ENCODE data around the gene PES1.
A peak's percentile ranks its signal among the peaks of the same experiment; 100 is the strongest.
"Not testable (repeated sequence)": the region's sequence is repeated elsewhere in the genome, so short reads cannot be mapped to it uniquely, and the experiment has no call there.

The PES1 gene

GRCh38 chr22:30592360-30592713, 627 bp upstream of the PES1 start:
- H3K9ac ChIP-seq (ENCODE audit: low read depth, low read length); H3K27ac ChIP-seq (ENCODE audit: low read depth, low read length); H3K4me3 ChIP-seq (ENCODE audit: low read length); H3K4me1 ChIP-seq (ENCODE audit: insufficient read depth, low read length); H3K9me3 ChIP-seq (ENCODE audit: insufficient read depth, low read depth, low read length): not testable (repeated sequence)
- H3K36me3 ChIP-seq (ENCODE audit: insufficient read depth, low read length), result peaks cover 26% of the 10 kb centered on the region
- WGBS, result 52% methylated on average over 18 of the region's 18 CpGs
- H3K27me3 ChIP-seq (ENCODE audit: insufficient read depth, low read length), result peaks cover 17% of the 10 kb centered on the region; the same call in 1 of the 2 replicates

- WGBS, result 5% methylated on average over 14 of the region's 14 CpGs
- H3K27me3 ChIP-seq (ENCODE audit: insufficient read depth, low read length), result peaks cover 17% of the 10 kb centered on the region; the same call in 1 of the 2 replicates
- H3K4me1 ChIP-seq (ENCODE audit: insufficient read depth, low read length), result peaks cover 9% of the 10 kb centered on the region; the same call in 1 of the 2 replicates
- H3K9me3 ChIP-seq (ENCODE audit: insufficient read depth, low read depth, low read length), result no peaks in the 10 kb centered on the region
- peaks cover 37% of the 10 kb centered on the region for H3K36me3 ChIP-seq (ENCODE audit: insufficient read depth, low read length)
- H3K9ac ChIP-seq (ENCODE audit: low read depth, low read length), result peak overlapping the region; percentile 95
- peak overlapping the region; percentile 72; the same call in 1 of the 2 replicates for H3K27ac ChIP-seq (ENCODE audit: low read depth, low read length)
- H3K4me3 ChIP-seq (ENCODE audit: low read length), result peak overlapping the region; percentile 95
Observed at GRCh38 chr22:30591191-30591587, 521 bp downstream of the PES1 start.

DNA sequence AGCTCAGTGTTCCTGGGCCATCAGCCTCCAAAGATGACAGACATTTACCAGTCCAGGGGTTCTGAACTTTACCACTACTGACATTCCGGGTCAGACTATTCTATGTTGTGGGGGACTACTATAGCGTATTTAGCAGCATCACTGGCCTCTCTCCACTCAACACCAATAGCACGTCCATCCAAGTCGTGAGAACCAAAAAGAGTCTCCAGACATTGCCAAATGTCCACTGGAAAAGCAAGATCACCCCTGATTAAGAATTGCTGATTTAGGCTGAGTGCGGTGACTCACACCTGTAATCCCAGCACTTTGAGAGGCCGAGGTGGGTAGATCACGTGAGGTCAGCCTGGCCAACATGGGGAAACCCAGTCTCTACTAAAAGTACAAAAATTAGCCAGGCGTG, 5.3 kb downstream of the PES1 start:
- Histone ChIP-seq H3K4me3 (ENCODE audit: low read length) (no peak overlapping the region), H3K9me3 (ENCODE audit: insufficient read depth, low read depth, low read length) (no peaks in the 10 kb centered on the region), H3K27me3 (ENCODE audit: insufficient read depth, low read length) (no peaks in the 10 kb centered on the region), H3K9ac (ENCODE audit: low read depth, low read length) (no peak overlapping the region), H3K4me1 (ENCODE audit: insufficient read depth, low read length) (peaks cover 9% of the 10 kb centered on the region; the same call in 1 of the 2 replicates), H3K27ac (ENCODE audit: low read depth, low read length) (no peak overlapping the region), H3K36me3 (ENCODE audit: insufficient read depth, low read length) (peaks cover 82% of the 10 kb centered on the region)
- 99% methylated on average over 8 of the region's 8 CpGs for WGBS

DNA sequence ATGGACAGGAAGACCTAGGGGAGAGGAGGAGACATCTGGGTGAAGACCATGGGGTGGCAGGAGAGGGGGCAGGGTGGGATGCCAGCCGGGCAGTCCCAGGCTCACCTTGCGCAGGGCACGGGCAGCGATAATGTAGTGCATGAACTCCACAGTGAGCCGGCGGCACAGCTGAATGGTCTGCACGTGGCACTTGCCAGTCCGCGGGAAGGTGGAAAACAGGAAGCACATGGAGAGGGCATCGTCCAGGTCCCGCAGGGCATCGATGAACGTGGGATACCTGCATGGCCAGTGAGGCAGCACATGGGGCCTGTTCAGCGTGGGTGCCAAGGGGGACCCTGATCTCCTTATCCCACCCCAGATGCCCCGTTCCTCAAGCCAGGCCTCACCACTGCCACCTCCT, 7.3 kb downstream of the PES1 start:
- H3K36me3 ChIP-seq (ENCODE audit: insufficient read depth, low read length), result peaks cover 98% of the 10 kb centered on the region
- no peaks in the 10 kb centered on the region for H3K4me1 ChIP-seq (ENCODE audit: insufficient read depth, low read length)
- H3K27ac ChIP-seq (ENCODE audit: low read depth, low read length), result no peak overlapping the region

DNA sequence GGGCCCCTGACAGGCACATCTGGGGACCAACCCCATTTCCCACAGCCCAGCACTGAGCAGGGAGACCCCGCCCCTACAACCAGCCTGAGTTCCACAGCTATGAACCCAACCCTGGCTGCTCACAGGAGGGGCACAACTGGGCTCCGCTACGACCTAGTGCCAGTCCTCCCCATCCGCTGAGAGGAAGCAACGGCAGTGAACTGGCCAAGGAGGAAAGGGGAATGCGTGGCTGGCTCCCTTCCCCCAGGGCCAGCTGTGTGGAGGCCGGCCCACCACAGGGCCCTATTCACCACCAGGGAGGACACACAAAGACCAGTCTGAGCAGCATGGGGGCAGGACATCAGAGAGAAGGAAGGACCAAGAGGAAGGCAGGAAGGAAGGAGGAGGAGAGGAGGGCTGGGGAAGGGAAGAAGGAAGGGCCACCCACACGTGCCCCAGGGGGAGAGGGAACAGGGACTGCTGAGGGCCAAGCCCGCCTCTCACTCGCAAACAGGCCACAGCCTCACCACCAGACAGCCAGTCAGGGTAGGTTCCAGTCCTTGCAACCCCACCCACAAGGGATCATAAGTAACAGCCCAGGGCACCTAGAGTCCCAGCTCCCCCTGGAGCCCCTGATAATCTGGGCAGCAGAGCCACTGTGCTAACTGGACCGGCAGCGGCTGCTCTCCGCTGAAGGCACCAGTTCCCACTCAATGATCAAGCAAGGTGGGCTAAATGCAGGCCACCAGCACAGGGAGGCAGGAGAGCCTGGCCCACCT, 8.7 kb downstream of the PES1 start:
- no peak overlapping the region for H3K9ac ChIP-seq (ENCODE audit: low read depth, low read length)
- H3K36me3 ChIP-seq (ENCODE audit: insufficient read depth, low read length), result peaks cover 98% of the 10 kb centered on the region
- H3K27ac ChIP-seq (ENCODE audit: low read depth, low read length), result no peak overlapping the region
- 84% methylated on average over 13 of the region's 13 CpGs for WGBS
- no peaks in the 10 kb centered on the region for H3K9me3 ChIP-seq (ENCODE audit: insufficient read depth, low read depth, low read length)
- no peak overlapping the region for H3K4me3 ChIP-seq (ENCODE audit: low read length)
- no peaks in the 10 kb centered on the region for H3K27me3 ChIP-seq (ENCODE audit: insufficient read depth, low read length)
- no peaks in the 10 kb centered on the region for H3K4me1 ChIP-seq (ENCODE audit: insufficient read depth, low read length)

More for the DNA sequence above, 7.3 kb downstream of the PES1 start:
- no peaks in the 10 kb centered on the region for H3K9me3 ChIP-seq (ENCODE audit: insufficient read depth, low read depth, low read length)
- no peak overlapping the region for H3K4me3 ChIP-seq (ENCODE audit: low read length)
- no peak overlapping the region for H3K9ac ChIP-seq (ENCODE audit: low read depth, low read length)
- WGBS, result 95% methylated on average over 15 of the region's 15 CpGs
- H3K27me3 ChIP-seq (ENCODE audit: insufficient read depth, low read length), result no peaks in the 10 kb centered on the region

DNA sequence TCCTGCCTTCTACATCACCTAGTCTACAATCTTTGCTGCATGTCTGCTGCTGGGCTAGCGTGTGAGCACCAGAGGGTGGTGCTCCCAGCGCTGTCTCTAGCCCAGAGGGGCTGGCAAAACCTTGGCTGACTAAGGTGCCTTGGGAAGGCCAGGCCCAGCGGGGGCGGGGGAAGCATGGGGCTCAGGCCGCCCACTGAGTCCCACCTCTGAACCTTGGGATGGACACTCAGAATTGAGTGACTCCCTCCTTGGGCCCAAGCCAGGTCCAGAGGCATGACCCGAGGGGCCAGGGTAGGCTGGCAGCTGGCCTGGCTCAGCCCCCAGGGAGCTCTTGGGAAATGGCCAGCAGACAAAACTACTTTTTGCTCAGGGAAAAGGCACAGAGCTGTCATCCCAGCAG, 9.7 kb downstream of the PES1 start:
- WGBS, result 95% methylated on average over 6 of the region's 6 CpGs
- H3K9me3 ChIP-seq (ENCODE audit: insufficient read depth, low read depth, low read length), result no peaks in the 10 kb centered on the region
- no peaks in the 10 kb centered on the region for H3K4me1 ChIP-seq (ENCODE audit: insufficient read depth, low read length)
- H3K27ac ChIP-seq (ENCODE audit: low read depth, low read length), result no peak overlapping the region
- H3K27me3 ChIP-seq (ENCODE audit: insufficient read depth, low read length), result no peaks in the 10 kb centered on the region
- H3K36me3 ChIP-seq (ENCODE audit: insufficient read depth, low read length), result peaks cover 98% of the 10 kb centered on the region
- no peak overlapping the region for H3K4me3 ChIP-seq (ENCODE audit: low read length)
- no peak overlapping the region for H3K9ac ChIP-seq (ENCODE audit: low read depth, low read length)

DNA sequence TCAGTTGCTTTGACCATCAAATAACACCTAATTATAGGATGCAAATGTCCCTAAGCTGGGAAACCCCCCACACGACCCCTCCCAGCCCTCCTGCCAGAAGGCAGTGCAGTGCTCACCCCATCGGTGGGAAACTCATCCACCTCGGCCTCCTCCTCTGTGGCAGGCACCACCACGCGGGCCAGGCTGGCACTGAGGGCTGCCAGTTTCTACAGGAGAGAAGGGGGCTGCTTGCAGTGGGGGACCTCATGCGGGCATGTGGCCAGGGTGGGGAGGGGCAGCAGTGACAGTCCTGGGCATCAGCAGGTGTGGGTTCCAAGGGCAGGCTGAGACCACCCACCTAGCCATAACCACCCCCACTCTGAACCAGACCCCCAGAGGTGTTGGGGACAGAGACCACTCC, 10.8 kb downstream of the PES1 start:
- Histone ChIP-seq H3K9me3 (ENCODE audit: insufficient read depth, low read depth, low read length) (no peaks in the 10 kb centered on the region), H3K9ac (ENCODE audit: low read depth, low read length) (no peak overlapping the region), H3K27me3 (ENCODE audit: insufficient read depth, low read length) (no peaks in the 10 kb centered on the region), H3K4me1 (ENCODE audit: insufficient read depth, low read length) (no peaks in the 10 kb centered on the region), H3K27ac (ENCODE audit: low read depth, low read length) (no peak overlapping the region), H3K4me3 (ENCODE audit: low read length) (no peak overlapping the region), H3K36me3 (ENCODE audit: insufficient read depth, low read length) (peaks cover 98% of the 10 kb centered on the region)
- 91% methylated on average over 6 of the region's 6 CpGs for WGBS

- no peak overlapping the region for H3K27ac ChIP-seq (ENCODE audit: low read depth, low read length)
- H3K36me3 ChIP-seq (ENCODE audit: insufficient read depth, low read length), result peaks cover 80% of the 10 kb centered on the region
- H3K27me3 ChIP-seq (ENCODE audit: insufficient read depth, low read length), result no peaks in the 10 kb centered on the region
- WGBS, result 95% methylated on average over 12 of the region's 12 CpGs
- no peaks in the 10 kb centered on the region for H3K9me3 ChIP-seq (ENCODE audit: insufficient read depth, low read depth, low read length)
- no peak overlapping the region for H3K9ac ChIP-seq (ENCODE audit: low read depth, low read length)
- H3K4me3 ChIP-seq (ENCODE audit: low read length), result no peak overlapping the region
- no peaks in the 10 kb centered on the region; the same call in 1 of the 2 replicates for H3K4me1 ChIP-seq (ENCODE audit: insufficient read depth, low read length)
Observed at GRCh38 chr22:30578481-30578880, 13.2 kb downstream of the PES1 start.

- Histone ChIP-seq H3K9me3 (ENCODE audit: insufficient read depth, low read depth, low read length) (no peaks in the 10 kb centered on the region), H3K9ac (ENCODE audit: low read depth, low read length) (no peak overlapping the region), H3K36me3 (ENCODE audit: insufficient read depth, low read length) (peaks cover 54% of the 10 kb centered on the region), H3K27ac (ENCODE audit: low read depth, low read length) (no peak overlapping the region), H3K27me3 (ENCODE audit: insufficient read depth, low read length) (no peaks in the 10 kb centered on the region), H3K4me3 (ENCODE audit: low read length) (no peak overlapping the region), H3K4me1 (ENCODE audit: insufficient read depth, low read length) (no peaks in the 10 kb centered on the region; the same call in 1 of the 2 replicates)
- WGBS, result 94% methylated on average over 15 of the region's 15 CpGs
Observed at GRCh38 chr22:30575859-30576258, 15.9 kb downstream of the PES1 start.

- H3K4me3 ChIP-seq (ENCODE audit: low read length), result peak overlapping the region; percentile 56
- H3K36me3 ChIP-seq (ENCODE audit: insufficient read depth, low read length), result peaks cover 47% of the 10 kb centered on the region
- H3K27ac ChIP-seq (ENCODE audit: low read depth, low read length), result no peak overlapping the region
- H3K27me3 ChIP-seq (ENCODE audit: insufficient read depth, low read length), result no peaks in the 10 kb centered on the region
- peak overlapping the region; percentile 39; the same call in 1 of the 2 replicates for H3K9ac ChIP-seq (ENCODE audit: low read depth, low read length)
- WGBS, result 84% methylated on average over 12 of the region's 12 CpGs
- no peaks in the 10 kb centered on the region for H3K9me3 ChIP-seq (ENCODE audit: insufficient read depth, low read depth, low read length)
- no peaks in the 10 kb centered on the region; the same call in 1 of the 2 replicates for H3K4me1 ChIP-seq (ENCODE audit: insufficient read depth, low read length)
Observed at GRCh38 chr22:30574997-30575671, 16.6 kb downstream of the PES1 start.

DNA sequence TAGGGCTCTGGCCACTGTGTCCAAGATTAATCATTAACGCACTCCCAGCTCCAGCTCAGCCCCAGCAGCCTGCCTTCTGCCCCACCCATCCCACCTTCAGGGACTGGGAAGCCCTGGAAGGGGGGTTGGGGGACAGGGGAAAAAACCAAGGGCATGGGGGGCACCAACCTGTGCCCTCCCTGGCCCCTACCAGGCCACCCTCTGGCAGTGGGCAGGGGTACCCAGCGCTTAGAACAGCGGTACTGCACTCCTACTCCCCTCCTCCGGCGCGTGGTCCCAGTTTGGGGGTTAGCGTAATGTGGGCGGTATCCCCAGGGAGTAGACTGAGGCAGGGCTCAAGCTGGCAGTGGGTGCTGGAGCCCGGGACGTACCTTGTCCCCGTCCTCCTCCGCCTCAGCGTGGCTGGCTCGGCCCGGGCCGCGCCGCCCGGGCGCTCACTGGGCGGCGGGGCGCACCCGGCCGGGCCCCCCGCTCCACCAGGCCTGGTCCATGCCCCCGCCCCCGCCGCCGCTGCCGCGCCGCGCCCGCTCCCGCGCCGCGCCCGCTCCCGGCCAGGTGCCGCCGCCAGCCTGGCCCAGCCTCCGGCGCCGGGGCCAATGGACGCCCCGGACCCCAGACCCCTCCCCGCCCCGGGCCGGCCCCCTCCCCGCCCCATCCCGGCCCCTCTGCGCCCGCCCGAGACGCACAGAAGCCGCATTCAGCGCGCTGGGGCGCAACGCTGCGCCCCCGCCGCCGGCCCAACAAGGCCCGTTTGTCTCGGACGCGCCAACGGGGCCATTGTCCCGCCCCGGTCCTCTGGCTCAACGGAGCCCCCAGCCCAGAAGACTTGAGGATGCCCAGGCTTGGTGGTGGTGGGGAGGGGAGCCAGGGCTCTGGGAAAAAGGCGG, 17.4 kb downstream of the PES1 start, which contains the start of gene GAL3ST1:
TSS of gene GAL3ST1 (minus strand) at position 571 of the 887 bp plus-strand sequence. CDS start 17,273 bp downstream, outside the sequence.
- Histone ChIP-seq H3K27me3 (ENCODE audit: insufficient read depth, low read length) (no peaks in the 10 kb centered on the region), H3K4me3 (ENCODE audit: low read length) (peak within 1 kb of the TSS; percentile 67), H3K9ac (ENCODE audit: low read depth, low read length) (peak within 1 kb of the TSS; percentile 67), H3K4me1 (ENCODE audit: insufficient read depth, low read length) (no peaks in the 10 kb centered on the region; the same call in 1 of the 2 replicates), H3K27ac (ENCODE audit: low read depth, low read length) (no peak within 1 kb of the TSS), H3K9me3 (ENCODE audit: insufficient read depth, low read depth, low read length) (no peaks in the 10 kb centered on the region), H3K36me3 (ENCODE audit: insufficient read depth, low read length) (peaks cover 39% of the 10 kb centered on the region)
- WGBS, result 3% methylated on average over 74 of the region's 75 CpGs

All from HUES64 (cell line).